Measurements from ENCODE around the gene RBM6. TPM values are rescaled to one million over a fixed set of nuclear protein-coding genes. Genes with fewer than 3 reads are reported as not detected.
"Not testable (repeated sequence)": the region's sequence is repeated elsewhere in the genome, so short reads cannot be mapped to it uniquely, and the experiment has no call there.

Gene RBM6
- total and polyA plus RNA-seq, 2 experiments from 2014 or later: 31.8 to 53.7 TPM

GRCh38 chr3:49912881-49913281 is 27.1 kb upstream of the RBM6 start:
- no peak for TF ChIP-seq EZH2 (IDR thresholded peaks at IDR 0.05; ENCODE audit: insufficient read depth, poor library complexity, severe bottlenecking)
- no peak for TF ChIP-seq EZH2phosphoT487 (IDR thresholded peaks at IDR 0.05; ENCODE audit: insufficient read depth, low read depth)
- no peak overlapping the region for H3K4me2 ChIP-seq (ENCODE audit: unreplicated experiment)
- in situ Hi-C loops (cut with MboI): no loop called here
- no peaks in the 10 kb centered on the region for H3K9me2 ChIP-seq (ENCODE audit: insufficient read depth)
- no peaks in the 10 kb centered on the region for H3K9me3 ChIP-seq (ENCODE audit: low read depth)
- no peaks in the 10 kb centered on the region for H3K27me3 ChIP-seq (replicated peaks; ENCODE audit: insufficient read depth)
- no peak for DNase-seq
- no peaks in the 10 kb centered on the region for H3K79me2 ChIP-seq (ENCODE audit: insufficient read depth)
- WGBS, 2 experiments (ENCODE audit: low coverage in 1 of 2, low lambda C conversion rate in 2 of 2, missing lambda C conversion rate in 2 of 2): 81 to 83% methylated on average over 4 of the region's 4 CpGs
- H3F3A ChIP-seq (ENCODE audit: insufficient read depth): no peaks in the 10 kb centered on the region
- H3K4me3 ChIP-seq: no peak overlapping the region
- H2AFZ ChIP-seq: no peak overlapping the region
- no peaks in the 10 kb centered on the region for H3K36me3 ChIP-seq (ENCODE audit: low read depth)
- H3K9ac ChIP-seq: no peak overlapping the region
- no peaks in the 10 kb centered on the region for H3K4me1 ChIP-seq (ENCODE audit: insufficient read depth)
- no peak overlapping the region for H3K27ac ChIP-seq
- H4K20me1 ChIP-seq (ENCODE audit: insufficient read depth): no peaks in the 10 kb centered on the region

- no peak overlapping the region for H2AFZ ChIP-seq
- no peak for DNase-seq
- in situ Hi-C loops (cut with MboI): no loop called here
Measured at GRCh38 chr3:49914906-49915305, 25.0 kb upstream of the RBM6 start.

GRCh38 chr3:49916686-49917085 is 23.3 kb upstream of the RBM6 start:
- Histone ChIP-seq H3K9me2 (ENCODE audit: insufficient read depth) (no peaks in the 10 kb centered on the region), H3K27me3 (replicated peaks; ENCODE audit: insufficient read depth) (no peaks in the 10 kb centered on the region), H3K9me3 (ENCODE audit: low read depth) (no peaks in the 10 kb centered on the region), H3K4me2 (ENCODE audit: unreplicated experiment) (no peak overlapping the region), H2AFZ (no peak overlapping the region), H3K36me3 (ENCODE audit: low read depth) (no peaks in the 10 kb centered on the region), H3K9ac (no peak overlapping the region), H4K20me1 (ENCODE audit: insufficient read depth) (no peaks in the 10 kb centered on the region), H3K4me1 (ENCODE audit: insufficient read depth) (no peaks in the 10 kb centered on the region), H3K79me2 (ENCODE audit: insufficient read depth) (no peaks in the 10 kb centered on the region), H3K27ac (peak overlapping the region; percentile 15; the same call in 1 of the 2 replicates), H3K4me3 (no peak overlapping the region), H3F3A (ENCODE audit: insufficient read depth) (no peaks in the 10 kb centered on the region)
- in situ Hi-C loops (cut with MboI): no loop called here
- no peak for TF ChIP-seq EZH2phosphoT487 (IDR thresholded peaks at IDR 0.05; ENCODE audit: insufficient read depth, low read depth)
- 83 to 88% methylated on average over 5 of the region's 5 CpGs for WGBS, 2 experiments (ENCODE audit: low coverage in 1 of 2, low lambda C conversion rate in 2 of 2, missing lambda C conversion rate in 2 of 2)
- DNase-seq: peak; percentile 79

More at GRCh38 chr3:49914906-49915305, 25.0 kb upstream of the RBM6 start:
- Histone ChIP-seq H3K36me3 (ENCODE audit: low read depth) (no peaks in the 10 kb centered on the region), H3K4me2 (ENCODE audit: unreplicated experiment) (no peak overlapping the region), H3F3A (ENCODE audit: insufficient read depth) (no peaks in the 10 kb centered on the region), H3K9me2 (ENCODE audit: insufficient read depth) (no peaks in the 10 kb centered on the region), H3K9me3 (ENCODE audit: low read depth) (no peaks in the 10 kb centered on the region), H4K20me1 (ENCODE audit: insufficient read depth) (no peaks in the 10 kb centered on the region), H3K27ac (no peak overlapping the region), H3K79me2 (ENCODE audit: insufficient read depth) (no peaks in the 10 kb centered on the region), H3K4me3 (no peak overlapping the region), H3K4me1 (ENCODE audit: insufficient read depth) (no peaks in the 10 kb centered on the region), H3K27me3 (replicated peaks; ENCODE audit: insufficient read depth) (no peaks in the 10 kb centered on the region), H3K9ac (no peak overlapping the region)
- 93% methylated on average over 2 of the region's 2 CpGs for WGBS, 2 experiments (ENCODE audit: low coverage in 1 of 2, low lambda C conversion rate in 2 of 2, missing lambda C conversion rate in 2 of 2)
- TF ChIP-seq EZH2phosphoT487 (IDR thresholded peaks at IDR 0.05; ENCODE audit: insufficient read depth, low read depth): no peak

- H3K4me2 ChIP-seq (ENCODE audit: unreplicated experiment); H3K9ac ChIP-seq; H3K79me2 ChIP-seq (ENCODE audit: insufficient read depth); H3F3A ChIP-seq (ENCODE audit: insufficient read depth); in situ Hi-C loops (cut with MboI); H3K9me2 ChIP-seq (ENCODE audit: insufficient read depth); H2AFZ ChIP-seq; H3K27ac ChIP-seq; H4K20me1 ChIP-seq (ENCODE audit: insufficient read depth); H3K4me3 ChIP-seq; H3K36me3 ChIP-seq (ENCODE audit: low read depth); DNase-seq; H3K27me3 ChIP-seq (replicated peaks; ENCODE audit: insufficient read depth); H3K9me3 ChIP-seq (ENCODE audit: low read depth); H3K4me1 ChIP-seq (ENCODE audit: insufficient read depth): not testable (repeated sequence)
- 93 to 94% methylated on average over 19 of the region's 19 CpGs for WGBS, 2 experiments (ENCODE audit: low coverage in 1 of 2, low lambda C conversion rate in 2 of 2, missing lambda C conversion rate in 2 of 2)
Measured at GRCh38 chr3:49917806-49918590, 22.0 kb upstream of the RBM6 start.

- Histone ChIP-seq H3K27me3 (replicated peaks; ENCODE audit: insufficient read depth) (no peaks in the 10 kb centered on the region), H3K79me2 (ENCODE audit: insufficient read depth) (peaks cover 39% of the 10 kb centered on the region; the same call in 1 of the 2 replicates), H3K9me3 (ENCODE audit: low read depth) (no peaks in the 10 kb centered on the region), H4K20me1 (ENCODE audit: insufficient read depth) (no peaks in the 10 kb centered on the region), H3K9ac (no peak overlapping the region), H3K4me3 (no peak overlapping the region), H3K4me1 (ENCODE audit: insufficient read depth) (peaks cover 8% of the 10 kb centered on the region), H3K36me3 (ENCODE audit: low read depth) (no peaks in the 10 kb centered on the region), H3K4me2 (ENCODE audit: unreplicated experiment) (no peak overlapping the region), H3K9me2 (ENCODE audit: insufficient read depth) (no peaks in the 10 kb centered on the region), H3K27ac (0 out of 2 replicates have a peak overlapping the region, but pooled peaks have one; percentile 8), H2AFZ (no peak overlapping the region), H3F3A (ENCODE audit: insufficient read depth) (no peaks in the 10 kb centered on the region)
- in situ Hi-C loops (cut with MboI): no loop called here
- TF ChIP-seq EZH2 (IDR thresholded peaks at IDR 0.05; ENCODE audit: insufficient read depth, poor library complexity, severe bottlenecking) (no peak), EZH2phosphoT487 (IDR thresholded peaks at IDR 0.05; ENCODE audit: insufficient read depth, low read depth) (no peak)
- DNase-seq: peak; percentile 82
- 14 to 20% methylated on average over 2 of the region's 2 CpGs for WGBS, 2 experiments (ENCODE audit: low coverage in 1 of 2, low lambda C conversion rate in 2 of 2, missing lambda C conversion rate in 2 of 2)
Measured at GRCh38 chr3:49924683-49925082, 15.3 kb upstream of the RBM6 start.

Measured in GM23248 (cell line).